Fibroblast of villous mesenchyme (primary cell): ENCODE data around the gene DNM1. TPM values are rescaled to one million over a fixed set of nuclear protein-coding genes. Genes with fewer than 3 reads are reported as not detected.
"Not testable (repeated sequence)": the region's sequence is repeated elsewhere in the genome, so short reads cannot be mapped to it uniquely, and the experiment has no call there.

ENCODE experiments used
- DNase-seq: peaks from one replicate; pipeline ENCODE4 v3.0.0-alpha.2; 2010; ENCODE audit warnings: low read depth
- H3K4me3 ChIP-seq: 2 replicates; pipeline ENCODE4 v1.5.1; 2011; ENCODE audit warnings: low read depth, mild to moderate bottlenecking, low read length
- total RNA-seq: library from RNA; depleted of rRNA; stranded (reverse); fragments of >200 nt; gene quantifications from 2 replicates; pipeline ENCODE4 v1.2.3, GENCODE V29; 2012
- TF ChIP-seq, protein P1 (sequence below): IDR thresholded peaks from 2 replicates; pipeline ENCODE4 v1.5.1; 2012; ENCODE audit warnings: low read depth, mild to moderate bottlenecking, low read length; ENCODE audit not compliant: insufficient read depth

Gene DNM1
- total RNA-seq, 1 donor, result 15.5 TPM

DNA sequence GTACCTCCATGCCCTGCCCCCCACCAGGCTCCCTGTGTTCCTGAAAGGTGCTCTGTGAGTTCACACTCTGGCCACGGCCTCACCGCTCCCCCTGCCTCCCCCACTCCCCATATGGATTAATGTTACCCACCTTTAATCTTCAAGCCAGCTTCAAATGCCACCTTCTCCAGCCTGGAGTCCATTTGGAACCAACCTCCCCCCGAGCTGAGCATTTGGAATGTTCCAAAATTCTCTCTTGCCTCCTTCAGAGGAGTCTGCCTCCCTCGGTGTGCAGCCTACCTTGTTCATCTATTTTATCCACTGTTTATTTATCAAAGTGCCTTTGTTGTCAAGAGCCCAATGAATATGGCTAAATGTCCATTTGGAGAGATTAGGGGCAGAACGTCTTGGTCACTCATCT, 68.3 kb downstream of the DNM1 start:
- H3K4me3 ChIP-seq, result no peak overlapping the region
- TF ChIP-seq, protein P1, sequence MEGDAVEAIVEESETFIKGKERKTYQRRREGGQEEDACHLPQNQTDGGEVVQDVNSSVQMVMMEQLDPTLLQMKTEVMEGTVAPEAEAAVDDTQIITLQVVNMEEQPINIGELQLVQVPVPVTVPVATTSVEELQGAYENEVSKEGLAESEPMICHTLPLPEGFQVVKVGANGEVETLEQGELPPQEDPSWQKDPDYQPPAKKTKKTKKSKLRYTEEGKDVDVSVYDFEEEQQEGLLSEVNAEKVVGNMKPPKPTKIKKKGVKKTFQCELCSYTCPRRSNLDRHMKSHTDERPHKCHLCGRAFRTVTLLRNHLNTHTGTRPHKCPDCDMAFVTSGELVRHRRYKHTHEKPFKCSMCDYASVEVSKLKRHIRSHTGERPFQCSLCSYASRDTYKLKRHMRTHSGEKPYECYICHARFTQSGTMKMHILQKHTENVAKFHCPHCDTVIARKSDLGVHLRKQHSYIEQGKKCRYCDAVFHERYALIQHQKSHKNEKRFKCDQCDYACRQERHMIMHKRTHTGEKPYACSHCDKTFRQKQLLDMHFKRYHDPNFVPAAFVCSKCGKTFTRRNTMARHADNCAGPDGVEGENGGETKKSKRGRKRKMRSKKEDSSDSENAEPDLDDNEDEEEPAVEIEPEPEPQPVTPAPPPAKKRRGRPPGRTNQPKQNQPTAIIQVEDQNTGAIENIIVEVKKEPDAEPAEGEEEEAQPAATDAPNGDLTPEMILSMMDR, result no peak
- DNase-seq, result no peak

DNA sequence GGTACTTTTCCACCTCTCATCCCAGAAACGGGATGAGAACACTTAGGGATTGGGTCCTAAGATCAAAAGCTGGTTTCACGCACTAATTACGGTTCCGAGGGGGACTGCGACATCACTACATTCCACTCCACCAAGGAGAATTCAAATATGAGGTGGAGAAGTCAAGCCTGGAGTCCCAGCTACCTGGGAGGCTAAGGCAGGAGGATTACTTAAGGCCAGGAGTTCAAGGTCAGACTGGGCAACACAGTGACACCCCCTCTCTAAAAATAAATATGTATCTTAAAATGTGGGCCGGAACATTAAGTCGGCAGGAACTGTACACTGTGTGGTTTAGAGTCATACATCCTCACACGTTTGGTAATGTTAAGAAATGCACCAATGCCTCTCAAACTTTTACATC, 71.1 kb downstream of the DNM1 start:
- TF ChIP-seq, protein P1, result no peak
- no peak for DNase-seq
- peak overlapping the region; percentile 99 for H3K4me3 ChIP-seq

DNA sequence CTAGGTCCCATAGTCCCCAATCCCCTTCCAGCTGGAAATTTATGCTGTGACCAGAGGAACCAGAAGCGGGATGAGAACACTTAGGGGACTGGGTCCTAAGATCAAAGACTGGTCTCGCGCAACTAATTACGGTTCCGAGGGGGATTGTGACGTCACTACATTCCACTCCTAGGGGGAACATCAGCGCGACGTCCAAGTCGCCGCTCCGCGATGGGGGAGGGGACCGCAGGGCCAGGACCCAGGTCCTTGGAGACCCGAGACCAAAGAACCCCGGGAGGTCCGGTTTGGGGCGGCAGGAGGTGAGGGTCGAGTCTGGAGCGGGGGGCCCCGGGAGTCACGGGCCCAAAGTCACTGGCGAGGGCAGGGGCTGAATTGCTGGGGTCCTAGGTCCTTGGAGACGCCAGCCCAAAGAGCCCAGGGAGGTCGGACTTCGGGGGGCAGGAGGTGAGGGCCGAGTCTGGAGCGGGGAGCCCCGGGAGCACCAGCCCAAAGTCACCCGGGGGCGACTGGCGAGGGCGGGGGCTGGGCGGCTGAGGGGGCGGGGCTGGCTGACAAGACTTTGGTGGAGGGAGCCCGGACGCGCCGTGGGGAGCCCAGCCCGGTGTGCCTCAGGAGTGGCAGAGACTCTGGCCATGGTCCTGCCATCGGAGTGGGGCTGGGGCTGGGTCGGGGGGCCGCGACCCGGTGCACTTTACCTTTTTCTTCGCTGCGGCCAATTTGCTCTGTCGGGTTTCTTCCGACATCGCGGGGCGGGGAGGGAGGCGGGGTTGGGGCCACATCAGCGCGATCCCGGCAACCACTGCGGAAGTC, 72.2 kb downstream of the DNM1 start, which contains the start of gene GOLGA2:
Gene GOLGA2, minus strand, starts transcription at position 810 of the 810 bp plus-strand sequence. Its CDS starts 31 bp downstream, at position 779.
- peak within 1 kb of the TSS; percentile 99 for H3K4me3 ChIP-seq
- DNase-seq, result peak; percentile 84
- TF ChIP-seq, protein P1, result no peak

DNA sequence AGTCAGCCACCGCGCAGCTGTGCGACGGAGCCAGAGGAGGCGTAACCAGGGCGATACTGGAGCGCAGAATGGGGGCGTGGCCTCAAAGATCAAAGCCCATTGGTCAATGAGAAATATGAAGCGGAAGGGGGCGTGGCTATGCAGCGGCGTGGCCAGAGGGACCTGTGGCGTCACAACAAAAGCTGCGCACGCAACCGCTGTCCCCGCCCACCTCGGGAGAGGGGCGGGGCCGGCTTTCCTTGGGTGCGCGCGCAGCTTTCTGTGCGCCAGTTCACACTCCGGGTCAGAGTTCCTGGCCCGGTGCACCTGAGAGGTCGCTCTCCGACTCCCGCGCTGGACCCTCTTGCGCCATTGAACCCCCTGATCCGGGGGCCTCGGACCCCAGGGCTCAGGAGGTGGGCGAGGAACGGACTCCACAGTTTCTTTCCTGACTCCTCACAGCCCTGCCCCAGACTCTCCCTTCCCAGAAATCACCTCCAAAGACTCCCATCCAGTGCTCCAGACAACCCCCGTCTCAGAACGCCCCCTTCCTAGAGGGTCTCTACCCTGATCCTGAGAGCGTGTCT, 72.9 kb downstream of the DNM1 start, which contains the start of gene SWI5:
Gene SWI5, plus strand, starts transcription at position 269 of the 566 bp plus-strand sequence.
- peak; percentile 99 for DNase-seq
- TF ChIP-seq, protein P1, result no peak
- H3K4me3 ChIP-seq, result peak within 1 kb of the TSS; percentile 99

DNA sequence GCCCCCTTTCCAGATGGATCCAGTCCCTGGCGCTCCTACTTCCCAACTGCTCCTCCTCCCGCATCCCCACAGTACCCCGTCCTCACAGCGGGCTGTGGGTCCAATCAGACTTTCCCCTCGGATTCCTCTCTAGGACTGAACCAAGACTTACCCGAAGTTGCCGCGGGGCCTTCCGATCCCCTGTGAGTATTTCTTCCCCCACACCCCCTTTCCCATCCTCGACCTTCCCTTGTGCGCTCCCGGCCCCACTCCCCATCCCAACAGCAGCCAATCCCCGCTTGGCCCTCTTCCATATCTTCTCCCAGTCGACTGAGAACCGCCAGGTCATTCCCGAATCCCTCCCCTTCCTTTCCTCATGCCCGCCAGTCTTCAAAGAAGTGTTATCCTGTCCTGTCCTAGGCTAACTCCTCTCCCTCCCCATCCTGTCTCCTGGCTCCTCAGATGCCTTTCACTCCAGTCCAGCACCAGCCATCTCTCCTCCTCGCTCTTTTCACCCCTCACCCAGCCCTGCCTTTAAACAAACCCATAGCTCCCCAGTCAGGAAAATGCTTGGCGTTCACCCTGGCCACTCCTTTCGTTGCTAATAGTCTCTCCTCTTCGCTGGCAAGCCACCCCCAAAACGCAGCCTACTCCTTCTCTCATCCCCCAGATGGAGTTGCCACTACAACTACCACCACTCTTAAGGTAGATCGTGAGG, 73.5 kb downstream of the DNM1 start:
- TF ChIP-seq, protein P1, result no peak
- peak overlapping the region; percentile 99 for H3K4me3 ChIP-seq
- peak; percentile 54 for DNase-seq

DNA sequence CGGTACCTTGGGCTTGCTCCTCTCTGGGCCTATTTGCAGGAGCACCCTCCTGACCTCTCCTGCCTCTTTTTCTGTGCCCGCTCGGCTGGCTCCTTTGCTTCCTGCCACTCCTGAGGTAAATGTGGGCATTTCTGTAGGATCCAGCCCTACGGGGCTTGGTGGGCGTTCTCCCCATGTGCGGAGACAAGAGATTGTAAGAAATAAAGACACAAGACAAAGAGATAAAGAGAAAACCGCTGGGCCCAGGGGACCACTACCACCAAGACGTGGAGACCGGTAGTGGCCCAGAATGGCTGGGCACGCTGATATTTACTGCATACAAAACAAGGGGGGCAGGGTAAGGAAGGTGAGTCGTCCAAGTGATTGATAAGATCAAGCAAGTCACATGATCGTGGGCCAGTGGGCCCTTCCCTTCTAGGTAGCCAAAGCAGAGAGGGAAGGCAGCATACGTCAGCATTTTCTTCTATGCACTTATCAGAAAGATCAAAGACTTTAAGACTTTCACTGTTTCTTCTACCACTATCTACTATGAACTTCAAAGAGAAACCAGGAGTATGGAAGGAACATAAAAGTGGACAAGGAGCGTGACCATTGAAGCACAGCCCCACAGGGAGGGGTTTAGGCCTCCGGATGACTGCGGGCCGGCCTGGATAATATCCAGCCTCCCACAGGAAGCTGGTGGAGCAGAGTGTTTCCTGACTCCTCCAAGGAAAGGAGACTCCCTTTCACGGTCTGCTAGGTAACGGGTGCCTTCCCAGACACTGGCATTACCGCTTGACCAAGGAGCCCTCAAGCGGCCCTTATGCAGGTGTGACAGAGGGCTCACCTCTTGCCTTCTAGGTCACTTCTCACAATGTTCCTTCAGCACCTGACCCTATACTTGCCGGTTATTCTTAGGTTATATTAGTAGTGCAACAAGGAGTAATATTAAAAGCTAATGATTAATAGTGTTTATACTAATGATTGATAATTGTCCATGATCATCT, 76.2 kb downstream of the DNM1 start:
- DNase-seq, result peak; percentile 63

More for the DNA sequence above, 76.2 kb downstream of the DNM1 start:
- H3K4me3 ChIP-seq, result not testable (repeated sequence)
